SU-DHL-6 (cell line): ENCODE results near the gene DDX46.
"Not testable (repeated sequence)": the region's sequence is repeated elsewhere in the genome, so short reads cannot be mapped to it uniquely, and the experiment has no call there.

Source experiments
- EZH2phosphoT487 ChIP-seq: fragments of 200-600 bp; sonication (generic), shearing (Covaris generic); conservative IDR thresholded peaks from 2 replicates; pipeline ENCODE4 v1.6.1; 2018; ENCODE audit warnings: mild to moderate bottlenecking, antibody characterized with exemption, low read length, moderate library complexity, mixed read lengths
- TF ChIP-seq, protein P1 (sequence below): fragments of 200-600 bp; sonication (generic); IDR thresholded peaks from one replicate; pipeline ENCODE4 v1.5.1; 2017; ENCODE audit warnings: antibody characterized with exemption, mild to moderate bottlenecking, low read length, moderate library complexity; ENCODE audit not compliant: insufficient read depth, poor library complexity, severe bottlenecking

- TF ChIP-seq, protein P1, sequence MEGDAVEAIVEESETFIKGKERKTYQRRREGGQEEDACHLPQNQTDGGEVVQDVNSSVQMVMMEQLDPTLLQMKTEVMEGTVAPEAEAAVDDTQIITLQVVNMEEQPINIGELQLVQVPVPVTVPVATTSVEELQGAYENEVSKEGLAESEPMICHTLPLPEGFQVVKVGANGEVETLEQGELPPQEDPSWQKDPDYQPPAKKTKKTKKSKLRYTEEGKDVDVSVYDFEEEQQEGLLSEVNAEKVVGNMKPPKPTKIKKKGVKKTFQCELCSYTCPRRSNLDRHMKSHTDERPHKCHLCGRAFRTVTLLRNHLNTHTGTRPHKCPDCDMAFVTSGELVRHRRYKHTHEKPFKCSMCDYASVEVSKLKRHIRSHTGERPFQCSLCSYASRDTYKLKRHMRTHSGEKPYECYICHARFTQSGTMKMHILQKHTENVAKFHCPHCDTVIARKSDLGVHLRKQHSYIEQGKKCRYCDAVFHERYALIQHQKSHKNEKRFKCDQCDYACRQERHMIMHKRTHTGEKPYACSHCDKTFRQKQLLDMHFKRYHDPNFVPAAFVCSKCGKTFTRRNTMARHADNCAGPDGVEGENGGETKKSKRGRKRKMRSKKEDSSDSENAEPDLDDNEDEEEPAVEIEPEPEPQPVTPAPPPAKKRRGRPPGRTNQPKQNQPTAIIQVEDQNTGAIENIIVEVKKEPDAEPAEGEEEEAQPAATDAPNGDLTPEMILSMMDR = not testable (repeated sequence)
- TF ChIP-seq EZH2phosphoT487 = not testable (repeated sequence)
Observed at GRCh38 chr5:134838361-134838760, 79.8 kb downstream of the DDX46 start.
